Activated CD4-positive, alpha-beta T cell treated with anti-CD3 and anti-CD28 coated beads, Interleukin-10, Interleukin-2, amounts not matched to agents 100 ng/mL and 50 ng/mL, durations not matched to agents 16 hours and 8 hours (primary cell): Measurements from ENCODE around the gene CTNNA2.

Experiments
- DNase-seq: peaks from one replicate; pipeline ENCODE4 v3.0.0-alpha.2; 2020

The CTNNA2 gene

GRCh38 chr2:80655265-80655664 is 1142.4 kb downstream of the CTNNA2 start:
- DNase-seq, result no peak

- DNase-seq, result no peak
Observed at GRCh38 chr2:80670763-80671162, 1157.9 kb downstream of the CTNNA2 start.

- no peak for DNase-seq
Observed at GRCh38 chr2:80687524-80687923, 1174.7 kb downstream of the CTNNA2 start.

- DNase-seq, result no peak
Observed at GRCh38 chr2:80689106-80689505, 1176.3 kb downstream of the CTNNA2 start.
